Ramos (cell line): ENCODE data around the gene PARD6G.
"Not testable (repeated sequence)": the region's sequence is repeated elsewhere in the genome, so short reads cannot be mapped to it uniquely, and the experiment has no call there.

ENCODE experiments used
- in situ Hi-C: fragments of 300-500 bp; cut with MboI; formaldehyde crosslinking; loops from one replicate; pipeline ENCODE4 v1.14.3; 2022; ENCODE audit warnings: low sequenced_read_pairs; ENCODE audit not compliant: unreplicated experiment

PARD6G gene

DNA sequence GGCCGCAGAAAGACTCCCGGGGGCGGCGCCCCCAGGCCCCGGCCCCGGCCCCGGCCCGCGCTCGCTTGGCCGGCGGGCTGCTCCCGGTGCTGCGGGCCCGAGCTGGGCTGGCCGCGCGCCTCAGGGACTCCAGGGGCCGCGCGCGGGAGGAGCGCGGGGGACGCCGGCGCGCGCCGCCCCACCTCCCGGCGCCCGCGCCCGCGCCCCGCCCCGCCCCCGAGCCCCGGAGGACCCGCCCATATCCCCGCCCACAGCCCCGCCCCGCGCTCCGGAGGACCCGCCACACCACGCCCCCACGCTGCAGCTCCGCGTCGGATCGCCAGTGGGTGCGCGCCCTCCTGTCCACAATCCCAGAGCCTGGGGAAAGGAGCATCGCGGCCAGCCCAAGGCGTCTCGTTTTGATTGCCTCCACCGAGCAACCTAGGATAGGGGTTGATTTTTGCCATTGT, at the start of gene PARD6G:
Gene PARD6G (minus strand): TSS at position 122 of the 449 bp plus-strand sequence. CDS start 166 bp downstream, outside the sequence.
- in situ Hi-C loops, result no loop called here

DNA sequence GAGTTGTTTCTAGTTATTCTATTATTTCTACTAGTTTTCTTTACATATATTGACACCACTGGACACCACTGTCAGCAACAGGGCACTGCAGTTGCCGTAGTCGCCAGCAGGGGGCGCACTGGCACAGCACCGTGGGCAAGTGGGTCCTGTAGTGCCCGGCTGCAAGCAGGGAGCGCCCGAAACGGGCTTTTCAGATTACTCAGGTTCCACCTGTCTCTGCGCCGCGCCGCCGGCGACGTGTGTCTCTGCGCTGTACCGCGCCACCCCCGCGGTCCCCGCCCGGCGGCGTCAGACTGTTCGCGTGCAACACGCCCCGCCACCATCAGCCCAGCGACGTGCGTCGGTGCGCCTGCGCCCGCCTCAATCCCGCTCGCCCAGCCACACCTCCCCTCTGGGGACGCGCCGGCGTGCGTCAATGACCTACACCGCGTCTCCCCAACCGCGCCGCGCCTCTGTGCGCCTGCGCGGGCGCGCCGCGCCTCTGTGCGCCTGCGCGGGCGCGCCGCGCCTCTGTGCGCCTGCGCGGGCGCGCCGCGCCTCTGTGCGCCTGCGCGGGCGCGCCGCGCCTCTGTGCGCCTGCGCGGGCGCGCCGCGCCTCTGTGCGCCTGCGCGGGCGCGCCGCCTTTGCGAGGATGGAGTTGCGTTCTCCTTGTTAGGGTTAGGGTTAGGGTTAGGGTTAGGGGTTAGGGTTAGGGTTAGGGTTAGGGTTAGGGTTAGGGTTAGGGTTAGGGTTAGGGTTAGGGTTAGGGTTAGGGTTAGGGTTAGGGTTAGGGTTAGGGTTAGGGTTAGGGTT, 15.1 kb upstream of the PARD6G start:
- in situ Hi-C loops, result not testable (repeated sequence)

GRCh38 chr18:80259610-80260009, 12.3 kb upstream of the PARD6G start:
- in situ Hi-C loops, result no loop called here

DNA sequence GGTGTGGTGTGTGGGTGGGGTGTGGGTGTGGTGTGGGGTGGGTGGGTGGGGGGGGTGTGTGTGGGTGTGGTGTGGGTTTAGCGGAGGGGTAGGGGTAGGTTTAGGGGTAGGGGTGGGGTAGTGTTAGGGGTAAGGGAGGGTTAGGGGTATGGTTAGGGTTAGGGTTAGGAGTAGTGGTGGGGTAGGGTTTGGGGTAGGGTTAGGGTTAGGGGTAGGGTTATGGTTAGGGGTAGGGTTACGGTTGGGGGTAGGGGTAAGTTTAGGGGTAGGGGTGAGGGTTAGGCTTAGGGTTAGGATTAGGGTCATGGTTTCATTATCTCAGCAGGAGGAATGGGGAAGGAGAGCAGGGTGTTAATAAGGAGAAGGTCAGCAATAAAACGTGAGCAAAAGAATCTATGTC, 11.3 kb upstream of the PARD6G start:
- in situ Hi-C loops, result no loop called here

DNA sequence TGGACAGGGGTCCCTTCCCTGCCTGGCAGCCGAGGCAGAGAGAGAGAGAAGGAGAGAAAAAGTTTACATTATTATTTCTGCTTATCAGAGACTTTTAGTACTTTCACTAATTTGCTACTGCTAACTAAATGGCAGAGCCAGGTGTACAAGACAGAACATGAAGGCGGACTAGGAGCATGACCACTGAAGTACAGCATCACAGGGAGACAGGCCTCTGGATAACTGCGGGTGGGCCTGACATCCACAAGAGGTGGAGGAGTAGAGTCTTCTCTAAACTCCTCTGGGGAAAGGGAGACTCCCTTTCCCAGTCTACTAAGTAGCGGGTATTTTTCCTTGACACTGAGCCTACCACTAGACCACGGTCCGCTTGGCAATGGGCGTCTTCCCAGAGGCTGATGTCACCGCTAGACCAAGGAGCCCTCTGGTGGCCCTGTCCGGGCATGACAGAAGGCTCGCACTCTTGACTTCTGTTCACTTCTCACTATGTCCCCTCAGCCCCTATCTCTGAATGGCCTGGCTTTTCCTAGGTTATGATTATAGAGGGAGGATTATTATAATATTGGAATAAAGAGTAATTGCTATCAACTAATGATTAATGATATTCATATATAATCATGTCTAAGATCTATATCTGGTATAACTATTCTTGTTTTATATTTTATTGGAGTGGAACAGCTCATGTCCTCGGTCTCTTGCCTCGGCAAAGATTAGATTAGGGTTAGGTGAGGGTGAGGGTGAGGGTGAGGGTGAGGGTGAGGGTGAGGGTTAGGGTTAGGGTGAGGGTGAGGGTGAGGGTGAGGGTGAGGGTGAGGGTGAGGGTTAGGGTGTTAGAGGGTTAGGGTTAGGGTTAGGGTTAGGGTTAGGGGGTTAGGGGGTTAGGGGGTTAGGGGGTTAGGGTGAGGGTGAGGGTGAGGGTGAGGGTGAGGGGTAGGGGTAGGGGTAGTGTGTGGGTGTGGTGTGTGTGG, 10.5 kb upstream of the PARD6G start:
- in situ Hi-C loops, result not testable (repeated sequence)

- in situ Hi-C loops, result no loop called here
Observed at GRCh38 chr18:80254971-80255500, 7.7 kb upstream of the PARD6G start.

GRCh38 chr18:80253871-80254492, 6.7 kb upstream of the PARD6G start:
- in situ Hi-C loops, result no loop called here

DNA sequence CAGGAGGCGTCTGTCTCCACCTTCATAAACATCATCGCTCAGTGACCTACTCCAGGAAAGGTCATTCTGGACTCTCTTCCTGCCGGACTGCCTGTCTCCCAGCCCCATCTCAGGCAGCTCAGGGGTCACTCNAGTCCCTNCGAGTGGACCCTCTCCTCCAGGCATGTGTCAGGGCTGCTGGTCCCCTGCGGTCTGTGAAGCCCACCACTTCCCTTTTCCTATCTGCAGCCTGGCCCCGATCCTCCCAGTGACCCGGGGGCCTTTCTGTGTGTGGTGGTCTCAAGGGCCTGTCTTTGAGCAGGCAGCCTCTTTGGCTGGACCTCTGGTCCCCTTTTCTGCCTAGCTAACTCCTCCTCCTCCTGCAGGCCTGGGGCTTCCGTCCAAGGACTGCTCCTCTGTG, 5.9 kb upstream of the PARD6G start:
- in situ Hi-C loops, result no loop called here

DNA sequence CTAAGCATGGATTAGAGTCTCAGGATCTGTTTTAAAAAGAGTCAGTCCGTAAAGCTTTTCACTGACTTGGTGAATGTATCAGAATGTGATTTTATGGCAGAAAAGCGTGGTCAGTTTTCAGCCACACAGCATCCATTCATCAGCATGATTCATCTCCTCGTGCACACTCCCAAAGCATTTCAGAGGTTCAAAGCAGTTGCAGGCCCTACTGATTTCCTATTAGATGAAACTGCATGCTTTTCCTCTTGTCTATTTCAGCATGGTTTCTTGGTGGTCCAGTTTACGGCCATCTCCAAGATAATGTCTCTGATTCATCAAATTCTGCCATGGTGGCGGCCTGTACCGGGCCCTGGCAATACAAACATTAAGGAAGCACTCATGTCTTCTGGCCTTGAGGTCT, 4.8 kb upstream of the PARD6G start:
- in situ Hi-C loops, result no loop called here

DNA sequence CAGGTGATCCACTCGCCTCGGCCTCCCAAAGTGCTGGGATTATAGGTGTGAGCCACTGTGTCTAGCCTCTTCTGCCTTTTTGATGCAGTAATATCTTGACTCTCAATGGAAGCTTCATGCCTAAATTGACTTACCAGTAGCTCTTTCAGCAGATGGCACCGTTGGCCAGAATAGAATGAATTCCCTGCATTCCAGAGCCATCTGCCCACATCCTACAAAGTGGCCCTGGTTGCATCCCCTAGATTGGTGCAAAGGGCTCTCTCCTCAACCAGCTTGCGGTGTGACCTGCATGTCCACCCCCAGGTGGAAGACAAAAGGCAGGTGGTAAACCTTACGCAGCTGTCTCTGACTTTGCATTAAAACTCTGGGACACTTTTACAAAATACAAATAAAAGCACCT, 4.4 kb upstream of the PARD6G start:
- in situ Hi-C loops, result no loop called here

DNA sequence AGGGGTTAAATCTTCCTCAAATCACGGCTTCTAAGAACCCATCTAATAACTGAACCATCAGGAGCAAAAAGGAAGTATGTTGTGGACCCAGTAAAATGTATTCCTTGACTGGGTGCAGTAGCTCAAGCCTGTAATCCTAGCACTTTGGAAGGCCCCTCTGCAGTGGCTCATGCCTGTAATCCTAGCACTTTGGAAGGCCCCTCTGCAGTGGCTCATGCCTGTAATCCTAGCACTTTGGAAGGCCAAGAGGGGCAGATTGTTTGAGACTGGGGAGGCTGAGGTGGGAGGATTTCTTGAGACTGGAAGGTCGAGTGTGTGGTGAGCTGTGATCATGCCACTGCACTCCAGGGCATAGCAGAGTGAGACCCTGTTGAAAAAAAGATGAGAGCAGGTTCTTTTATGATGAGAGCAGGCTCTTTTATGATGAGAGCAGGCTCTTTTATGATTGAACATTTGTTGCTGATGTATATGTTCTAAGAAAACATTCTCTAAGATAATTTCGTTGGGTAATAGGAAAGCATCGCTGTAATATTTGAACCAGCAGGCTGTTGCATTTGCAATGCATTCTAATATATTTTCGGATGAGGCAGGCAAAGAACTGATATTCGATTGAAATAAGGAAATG, 3.5 kb upstream of the PARD6G start:
- in situ Hi-C loops, result no loop called here

- in situ Hi-C loops, result no loop called here
Observed at GRCh38 chr18:80249217-80250093, 2.1 kb upstream of the PARD6G start.

DNA sequence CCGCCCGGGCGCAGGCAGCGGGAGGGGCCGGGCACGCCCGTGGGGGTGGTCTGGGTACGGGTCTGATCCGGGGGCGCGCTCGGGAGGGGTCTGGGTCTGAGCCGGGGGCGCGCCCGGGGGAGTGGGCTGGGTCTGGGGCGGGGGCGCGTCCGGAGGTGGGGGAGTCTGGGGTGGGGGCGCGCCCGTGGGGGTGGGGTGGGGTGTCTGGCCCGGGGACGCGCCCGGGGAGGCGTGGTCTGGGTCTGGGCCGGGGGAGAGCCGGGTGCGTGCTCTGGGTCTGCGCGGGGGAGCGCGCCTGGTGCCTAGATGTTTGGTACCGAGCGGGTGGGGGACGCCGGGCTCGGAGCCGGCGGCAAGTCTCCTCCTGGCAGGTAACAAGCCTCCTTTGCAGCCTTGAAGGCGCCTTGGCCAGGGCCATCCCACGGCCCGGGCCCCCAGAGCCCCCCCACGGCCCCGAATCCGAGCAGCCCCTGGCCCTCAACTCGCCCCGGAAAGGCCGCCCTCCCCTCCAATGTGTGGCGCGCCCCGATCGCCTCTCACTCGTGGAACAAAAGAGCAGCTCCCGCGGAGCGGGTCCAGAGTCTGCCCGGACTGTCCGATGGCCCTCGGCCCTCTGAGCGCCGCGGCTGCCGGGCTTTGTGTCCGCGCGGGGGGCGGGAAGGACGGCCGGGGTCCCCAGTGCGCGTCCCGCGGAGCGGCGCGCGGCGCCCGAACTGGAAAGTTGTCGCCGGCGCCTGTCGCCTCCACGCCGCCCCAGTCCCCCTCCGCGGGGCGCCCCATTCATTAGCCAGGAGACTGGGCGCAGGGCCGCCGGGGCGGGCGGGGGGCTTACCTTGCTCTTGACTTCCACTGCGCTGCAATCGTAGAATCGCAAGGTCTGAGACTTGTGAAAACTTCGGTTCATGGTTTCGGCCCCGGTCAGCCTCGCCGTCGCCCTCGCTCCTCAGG, 595 bp downstream of the PARD6G start:
- in situ Hi-C loops, result no loop called here

- in situ Hi-C loops, result no loop called here
Observed at GRCh38 chr18:80245781-80246444, 1.4 kb downstream of the PARD6G start.

GRCh38 chr18:80244956-80245730, 2.2 kb downstream of the PARD6G start:
- in situ Hi-C loops, result no loop called here

- in situ Hi-C loops, result no loop called here
Observed at GRCh38 chr18:80244167-80244566, 3.1 kb downstream of the PARD6G start.

GRCh38 chr18:80243204-80243603, 4.1 kb downstream of the PARD6G start:
- in situ Hi-C loops, result no loop called here
